Measurements from ENCODE around the gene TRIO.

DNA sequence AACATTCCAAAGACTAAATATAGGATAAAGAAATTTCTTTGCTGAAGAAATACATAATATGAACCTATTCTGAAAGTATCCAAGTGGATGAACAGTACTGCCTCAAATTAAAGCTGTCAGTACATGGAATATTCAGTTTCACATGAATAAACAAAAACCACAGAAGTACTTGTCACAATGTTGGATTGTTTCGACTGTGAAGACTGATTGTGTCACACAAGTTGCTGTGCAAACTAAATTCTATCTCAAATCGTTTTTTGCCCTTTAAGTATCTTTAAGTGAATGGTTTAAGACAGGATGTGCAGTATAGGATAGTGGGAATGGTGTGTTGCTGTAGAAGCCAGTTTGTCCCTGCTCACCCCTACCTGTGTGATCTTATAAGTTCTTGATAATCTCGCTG lies 301.0 kb downstream of the TRIO start:
- TF ChIP-seq POLR2A (IDR thresholded peaks at IDR 0.05) = no peak
- TF ChIP-seq, protein P1, sequence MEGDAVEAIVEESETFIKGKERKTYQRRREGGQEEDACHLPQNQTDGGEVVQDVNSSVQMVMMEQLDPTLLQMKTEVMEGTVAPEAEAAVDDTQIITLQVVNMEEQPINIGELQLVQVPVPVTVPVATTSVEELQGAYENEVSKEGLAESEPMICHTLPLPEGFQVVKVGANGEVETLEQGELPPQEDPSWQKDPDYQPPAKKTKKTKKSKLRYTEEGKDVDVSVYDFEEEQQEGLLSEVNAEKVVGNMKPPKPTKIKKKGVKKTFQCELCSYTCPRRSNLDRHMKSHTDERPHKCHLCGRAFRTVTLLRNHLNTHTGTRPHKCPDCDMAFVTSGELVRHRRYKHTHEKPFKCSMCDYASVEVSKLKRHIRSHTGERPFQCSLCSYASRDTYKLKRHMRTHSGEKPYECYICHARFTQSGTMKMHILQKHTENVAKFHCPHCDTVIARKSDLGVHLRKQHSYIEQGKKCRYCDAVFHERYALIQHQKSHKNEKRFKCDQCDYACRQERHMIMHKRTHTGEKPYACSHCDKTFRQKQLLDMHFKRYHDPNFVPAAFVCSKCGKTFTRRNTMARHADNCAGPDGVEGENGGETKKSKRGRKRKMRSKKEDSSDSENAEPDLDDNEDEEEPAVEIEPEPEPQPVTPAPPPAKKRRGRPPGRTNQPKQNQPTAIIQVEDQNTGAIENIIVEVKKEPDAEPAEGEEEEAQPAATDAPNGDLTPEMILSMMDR (IDR thresholded peaks at IDR 0.05) = no peak
